Bronchial epithelial cell (primary cell): ENCODE measurements around the gene RAB25. TPM values are rescaled to one million over a fixed set of nuclear protein-coding genes. Genes with fewer than 3 reads are reported as not detected.

ENCODE experiments used
- DNase-seq: peaks from one replicate; pipeline ENCODE4 v3.0.0-alpha.2; 2010; ENCODE audit warnings: low read depth
- FAIRE-seq: peaks from 2 replicates; lab custom pipeline; 2011; peaks lifted over from hg19 to GRCh38; lab: Jason Lieb, UNC
- H3K27me3 ChIP-seq: 2 replicates; pipeline ENCODE4 v1.5.1; 2011; ENCODE audit warnings: low read length; ENCODE audit not compliant: control insufficient read depth, insufficient read depth
- H3K36me3 ChIP-seq: 2 replicates; pipeline ENCODE4 v1.5.1; 2011; ENCODE audit warnings: low read length; ENCODE audit not compliant: control insufficient read depth, insufficient read depth
- H3K4me3 ChIP-seq: 2 replicates; pipeline ENCODE4 v1.5.1; 2011; ENCODE audit warnings: mild to moderate bottlenecking, low read depth, low read length, control low read depth
- CTCF ChIP-seq: IDR thresholded peaks from 2 replicates; pipeline ENCODE4 v1.5.1; 2011; ENCODE audit warnings: mild to moderate bottlenecking, moderate library complexity, low read length, control low read depth, inconsistent platforms; ENCODE audit not compliant: insufficient read depth, severe bottlenecking
- total RNA-seq: library from RNA; depleted of rRNA; stranded (reverse); fragments of >200 nt; gene quantifications from 2 replicates; pipeline ENCODE4 v1.2.1, GENCODE V29; 2014

Gene RAB25
- total RNA-seq, 1 donor from 2014 or later, result 30.3 TPM

GRCh38 chr1:156078728-156079127, 17.8 kb downstream of the RAB25 start:
- H3K36me3 ChIP-seq, result no peaks in the 10 kb centered on the region
- DNase-seq (no peak), FAIRE-seq (no peak)
- no peak overlapping the region for H3K4me3 ChIP-seq
- H3K27me3 ChIP-seq, result no peaks in the 10 kb centered on the region
- TF ChIP-seq CTCF, result no peak

GRCh38 chr1:156079762-156080161, 18.8 kb downstream of the RAB25 start:
- H3K4me3 ChIP-seq, result no peak overlapping the region
- no peaks in the 10 kb centered on the region for H3K27me3 ChIP-seq
- no peaks in the 10 kb centered on the region for H3K36me3 ChIP-seq
- TF ChIP-seq CTCF, result no peak
- FAIRE-seq (no peak), DNase-seq (no peak)

GRCh38 chr1:156080241-156080862, 19.4 kb downstream of the RAB25 start:
- H3K4me3 ChIP-seq, result no peak overlapping the region
- no peak for FAIRE-seq
- no peaks in the 10 kb centered on the region for H3K27me3 ChIP-seq
- DNase-seq, result no peak
- TF ChIP-seq CTCF, result no peak
- H3K36me3 ChIP-seq, result no peaks in the 10 kb centered on the region

GRCh38 chr1:156080863-156081179, 19.9 kb downstream of the RAB25 start:
- no peak for TF ChIP-seq CTCF
- Histone ChIP-seq H3K36me3 (no peaks in the 10 kb centered on the region), H3K4me3 (peak overlapping the region; percentile 31), H3K27me3 (no peaks in the 10 kb centered on the region)
- FAIRE-seq, result no peak
- DNase-seq, result no peak

GRCh38 chr1:156081180-156081916, 20.4 kb downstream of the RAB25 start:
- no peak for TF ChIP-seq CTCF
- Histone ChIP-seq H3K27me3 (no peaks in the 10 kb centered on the region), H3K4me3 (peak overlapping the region; percentile 68), H3K36me3 (no peaks in the 10 kb centered on the region)
- DNase-seq (no peak), FAIRE-seq (no peak)
